ENCODE data around the gene PARP12. TPM values are rescaled to one million over a fixed set of nuclear protein-coding genes. Genes with fewer than 3 reads are reported as not detected.

The PARP12 gene
- total and polyA plus RNA-seq, 2 experiments from 2014 or later, result 5.4 to 11.0 TPM

DNA sequence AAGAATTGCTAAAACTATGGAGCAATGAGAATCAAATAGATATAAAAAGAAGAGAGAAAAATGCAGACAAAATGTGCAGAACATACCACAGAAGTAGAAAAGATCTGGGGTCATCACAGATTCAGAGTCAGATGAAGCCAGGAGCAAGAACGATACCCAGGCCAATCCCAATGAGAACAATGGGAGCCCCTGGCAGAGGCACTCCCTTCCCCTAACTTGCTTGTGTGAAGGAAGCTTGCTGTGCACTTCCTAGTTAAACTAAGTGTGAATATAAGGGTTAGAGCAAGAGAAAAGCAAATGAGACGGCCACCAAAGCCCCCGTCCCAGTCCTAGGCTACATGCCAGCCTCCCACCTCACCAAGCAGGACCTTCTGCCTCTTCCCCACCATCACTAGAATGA is 12.7 kb downstream of the PARP12 start:
- no peaks in the 10 kb centered on the region for H3F3A ChIP-seq (ENCODE audit: insufficient read depth)
- 100% methylated on average over 3 of the region's 3 CpGs for WGBS, 2 experiments (ENCODE audit: low coverage in 1 of 2, low lambda C conversion rate in 2 of 2, missing lambda C conversion rate in 2 of 2)
- no peak overlapping the region for H3K4me2 ChIP-seq (ENCODE audit: unreplicated experiment)
- H3K9me2 ChIP-seq (ENCODE audit: insufficient read depth), result no peaks in the 10 kb centered on the region
- no peaks in the 10 kb centered on the region for H3K9me3 ChIP-seq (ENCODE audit: low read depth)
- no peaks in the 10 kb centered on the region for H3K4me1 ChIP-seq (ENCODE audit: insufficient read depth)
- H3K36me3 ChIP-seq (ENCODE audit: low read depth), result no peaks in the 10 kb centered on the region
- no peak for DNase-seq
- H3K79me2 ChIP-seq (ENCODE audit: insufficient read depth), result no peaks in the 10 kb centered on the region
- TF ChIP-seq EZH2phosphoT487 (IDR thresholded peaks at IDR 0.05; ENCODE audit: insufficient read depth, low read depth) (no peak), EZH2 (IDR thresholded peaks at IDR 0.05; ENCODE audit: insufficient read depth, poor library complexity, severe bottlenecking) (no peak)
- H3K27ac ChIP-seq, result no peak overlapping the region
- in situ Hi-C loops (cut with MboI), result no loop called here
- H4K20me1 ChIP-seq (ENCODE audit: insufficient read depth), result no peaks in the 10 kb centered on the region
- no peak overlapping the region for H3K9ac ChIP-seq
- H3K27me3 ChIP-seq (replicated peaks; ENCODE audit: insufficient read depth), result no peaks in the 10 kb centered on the region
- H3K4me3 ChIP-seq, result no peak overlapping the region
- no peak overlapping the region for H2AFZ ChIP-seq

DNA sequence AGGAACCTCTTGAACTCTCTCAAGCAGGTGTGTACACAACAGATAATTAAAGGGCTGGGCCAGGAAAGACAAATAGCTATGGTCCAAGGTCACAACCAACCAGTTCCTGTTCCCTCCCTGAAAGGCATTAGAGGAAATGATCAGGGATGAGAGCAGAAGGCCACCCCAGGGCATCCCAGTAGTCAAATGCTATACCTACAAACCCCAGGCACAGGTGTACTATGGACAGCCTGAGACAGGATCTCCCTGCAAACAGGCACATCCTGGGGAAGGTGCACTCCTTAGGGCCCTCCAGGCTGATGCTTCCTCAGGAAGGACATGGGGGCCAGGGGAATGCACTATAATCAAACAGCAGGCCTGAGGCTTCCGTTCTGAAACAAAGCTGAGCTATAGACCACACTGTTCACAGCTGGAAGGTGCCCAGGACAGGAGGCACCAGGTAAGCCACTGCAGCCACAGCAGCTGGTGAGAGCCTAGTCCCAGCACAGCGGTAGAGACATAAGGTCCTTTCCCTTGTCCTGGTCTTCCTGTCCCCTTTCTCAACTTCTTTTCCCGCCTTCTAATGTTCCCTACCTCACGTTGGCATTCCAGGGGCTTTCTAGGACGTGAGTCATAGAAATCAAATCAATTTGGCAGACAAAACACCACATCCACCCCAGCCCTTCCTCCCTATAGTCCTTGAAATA is 13.3 kb downstream of the PARP12 start:
- no peaks in the 10 kb centered on the region for H3K9me2 ChIP-seq (ENCODE audit: insufficient read depth)
- no peaks in the 10 kb centered on the region for H4K20me1 ChIP-seq (ENCODE audit: insufficient read depth)
- DNase-seq, result no peak
- H3K9me3 ChIP-seq (ENCODE audit: low read depth), result no peaks in the 10 kb centered on the region
- in situ Hi-C loops (cut with MboI), result no loop called here
- no peaks in the 10 kb centered on the region for H3K79me2 ChIP-seq (ENCODE audit: insufficient read depth)
- H3K27me3 ChIP-seq (replicated peaks; ENCODE audit: insufficient read depth), result no peaks in the 10 kb centered on the region
- no peak overlapping the region for H2AFZ ChIP-seq
- 72 to 75% methylated on average over 5 of the region's 5 CpGs for WGBS, 2 experiments (ENCODE audit: low coverage in 1 of 2, low lambda C conversion rate in 2 of 2, missing lambda C conversion rate in 2 of 2)
- H3F3A ChIP-seq (ENCODE audit: insufficient read depth), result no peaks in the 10 kb centered on the region
- H3K36me3 ChIP-seq (ENCODE audit: low read depth), result no peaks in the 10 kb centered on the region
- TF ChIP-seq EZH2phosphoT487 (IDR thresholded peaks at IDR 0.05; ENCODE audit: insufficient read depth, low read depth) (no peak), EZH2 (IDR thresholded peaks at IDR 0.05; ENCODE audit: insufficient read depth, poor library complexity, severe bottlenecking) (no peak)
- no peak overlapping the region for H3K4me2 ChIP-seq (ENCODE audit: unreplicated experiment)
- H3K4me3 ChIP-seq, result no peak overlapping the region
- no peak overlapping the region for H3K27ac ChIP-seq
- no peaks in the 10 kb centered on the region for H3K4me1 ChIP-seq (ENCODE audit: insufficient read depth)
- no peak overlapping the region for H3K9ac ChIP-seq

DNA sequence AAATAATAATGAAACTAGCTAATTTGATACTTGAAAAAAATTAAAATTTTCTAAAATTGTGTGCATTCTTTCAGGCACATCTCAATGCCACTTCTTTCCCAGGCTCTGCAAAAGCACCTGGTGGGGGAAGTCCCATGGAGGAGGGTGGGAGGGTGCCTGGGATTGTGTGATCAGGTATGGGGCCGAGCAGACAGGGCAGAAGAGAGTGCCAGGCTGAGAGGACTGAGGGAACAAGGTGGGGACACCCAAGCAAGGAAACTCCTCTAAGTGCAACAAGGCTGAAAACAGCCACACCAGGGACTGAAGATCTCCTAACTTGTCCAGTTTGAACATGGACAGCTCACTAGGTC is 13.8 kb downstream of the PARP12 start:
- Histone ChIP-seq H3K27me3 (replicated peaks; ENCODE audit: insufficient read depth) (no peaks in the 10 kb centered on the region), H3K4me3 (no peak overlapping the region), H3K9me2 (ENCODE audit: insufficient read depth) (no peaks in the 10 kb centered on the region), H3K4me2 (ENCODE audit: unreplicated experiment) (no peak overlapping the region), H3K27ac (no peak overlapping the region), H3K9me3 (ENCODE audit: low read depth) (no peaks in the 10 kb centered on the region), H3K9ac (no peak overlapping the region), H3K4me1 (ENCODE audit: insufficient read depth) (no peaks in the 10 kb centered on the region), H4K20me1 (ENCODE audit: insufficient read depth) (no peaks in the 10 kb centered on the region), H2AFZ (no peak overlapping the region), H3K79me2 (ENCODE audit: insufficient read depth) (no peaks in the 10 kb centered on the region), H3K36me3 (ENCODE audit: low read depth) (no peaks in the 10 kb centered on the region), H3F3A (ENCODE audit: insufficient read depth) (no peaks in the 10 kb centered on the region)
- in situ Hi-C loops (cut with MboI), result no loop called here
- 75 to 80% methylated on average over 1 of the region's 1 CpG for WGBS, 2 experiments (ENCODE audit: low coverage in 1 of 2, low lambda C conversion rate in 2 of 2, missing lambda C conversion rate in 2 of 2)
- TF ChIP-seq EZH2phosphoT487 (IDR thresholded peaks at IDR 0.05; ENCODE audit: insufficient read depth, low read depth) (no peak), EZH2 (IDR thresholded peaks at IDR 0.05; ENCODE audit: insufficient read depth, poor library complexity, severe bottlenecking) (no peak)
- no peak for DNase-seq

- no peak for DNase-seq
- Histone ChIP-seq H3K27me3 (replicated peaks; ENCODE audit: insufficient read depth) (no peaks in the 10 kb centered on the region), H3K4me1 (ENCODE audit: insufficient read depth) (no peaks in the 10 kb centered on the region), H3K27ac (no peak overlapping the region), H3K36me3 (ENCODE audit: low read depth) (no peaks in the 10 kb centered on the region), H3K79me2 (ENCODE audit: insufficient read depth) (no peaks in the 10 kb centered on the region), H3K9me2 (ENCODE audit: insufficient read depth) (no peaks in the 10 kb centered on the region), H2AFZ (no peak overlapping the region), H3K9ac (no peak overlapping the region), H3K4me2 (ENCODE audit: unreplicated experiment) (no peak overlapping the region), H4K20me1 (ENCODE audit: insufficient read depth) (no peaks in the 10 kb centered on the region), H3K4me3 (no peak overlapping the region), H3F3A (ENCODE audit: insufficient read depth) (no peaks in the 10 kb centered on the region), H3K9me3 (ENCODE audit: low read depth) (no peaks in the 10 kb centered on the region)
- 87 to 88% methylated on average over 4 of the region's 4 CpGs for WGBS, 2 experiments (ENCODE audit: low coverage in 1 of 2, low lambda C conversion rate in 2 of 2, missing lambda C conversion rate in 2 of 2)
- in situ Hi-C loops (cut with MboI), result no loop called here
- TF ChIP-seq EZH2 (IDR thresholded peaks at IDR 0.05; ENCODE audit: insufficient read depth, poor library complexity, severe bottlenecking) (no peak), EZH2phosphoT487 (IDR thresholded peaks at IDR 0.05; ENCODE audit: insufficient read depth, low read depth) (no peak)
Observed at GRCh38 chr7:140048138-140048537, 14.6 kb downstream of the PARP12 start.

DNA sequence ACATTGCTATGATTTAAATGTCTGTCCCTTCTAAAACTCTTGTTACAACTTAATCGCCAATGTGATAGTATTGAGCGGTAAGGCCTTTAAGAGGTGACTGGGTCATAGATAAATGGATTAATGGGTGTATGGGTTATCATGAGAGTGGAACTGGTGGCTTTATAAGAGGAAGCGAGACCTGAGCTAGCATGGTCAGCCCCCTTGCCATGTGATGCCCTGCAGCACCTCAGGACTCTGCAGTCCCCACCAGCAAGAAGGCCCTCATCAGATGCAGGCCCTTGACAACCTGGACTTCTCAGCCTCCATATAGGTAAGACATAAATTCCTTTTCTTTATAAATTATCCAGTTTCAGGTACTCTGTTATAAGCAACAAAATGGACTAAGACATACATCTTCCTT is 15.6 kb downstream of the PARP12 start:
- Histone ChIP-seq H3K27me3 (replicated peaks; ENCODE audit: insufficient read depth) (no peaks in the 10 kb centered on the region), H3K36me3 (ENCODE audit: low read depth) (no peaks in the 10 kb centered on the region), H3K27ac (no peak overlapping the region), H3K79me2 (ENCODE audit: insufficient read depth) (no peaks in the 10 kb centered on the region), H3K9ac (no peak overlapping the region), H2AFZ (no peak overlapping the region), H3K4me2 (ENCODE audit: unreplicated experiment) (no peak overlapping the region), H3K4me3 (no peak overlapping the region), H3K9me3 (ENCODE audit: low read depth) (no peaks in the 10 kb centered on the region), H3F3A (ENCODE audit: insufficient read depth) (no peaks in the 10 kb centered on the region), H4K20me1 (ENCODE audit: insufficient read depth) (no peaks in the 10 kb centered on the region), H3K9me2 (ENCODE audit: insufficient read depth) (no peaks in the 10 kb centered on the region), H3K4me1 (ENCODE audit: insufficient read depth) (no peaks in the 10 kb centered on the region)
- DNase-seq, result no peak
- 96 to 98% methylated on average over 3 of the region's 3 CpGs for WGBS, 2 experiments (ENCODE audit: low coverage in 1 of 2, low lambda C conversion rate in 2 of 2, missing lambda C conversion rate in 2 of 2)
- in situ Hi-C loops (cut with MboI), result no loop called here
- TF ChIP-seq EZH2phosphoT487 (IDR thresholded peaks at IDR 0.05; ENCODE audit: insufficient read depth, low read depth), result no peak
- TF ChIP-seq EZH2 (IDR thresholded peaks at IDR 0.05; ENCODE audit: insufficient read depth, poor library complexity, severe bottlenecking), result no peak

Measured in GM23248 (cell line).